HG03108 (cell line): ENCODE measurements around the gene TMEM53.

Experiments
- ATAC-seq: cut with Tn5 transposase; IDR thresholded peaks from one replicate; pipeline ENCODE4 v1.9.1; 2021; ENCODE audit warnings: moderate library complexity; ENCODE audit not compliant: unreplicated experiment

TMEM53 gene

DNA sequence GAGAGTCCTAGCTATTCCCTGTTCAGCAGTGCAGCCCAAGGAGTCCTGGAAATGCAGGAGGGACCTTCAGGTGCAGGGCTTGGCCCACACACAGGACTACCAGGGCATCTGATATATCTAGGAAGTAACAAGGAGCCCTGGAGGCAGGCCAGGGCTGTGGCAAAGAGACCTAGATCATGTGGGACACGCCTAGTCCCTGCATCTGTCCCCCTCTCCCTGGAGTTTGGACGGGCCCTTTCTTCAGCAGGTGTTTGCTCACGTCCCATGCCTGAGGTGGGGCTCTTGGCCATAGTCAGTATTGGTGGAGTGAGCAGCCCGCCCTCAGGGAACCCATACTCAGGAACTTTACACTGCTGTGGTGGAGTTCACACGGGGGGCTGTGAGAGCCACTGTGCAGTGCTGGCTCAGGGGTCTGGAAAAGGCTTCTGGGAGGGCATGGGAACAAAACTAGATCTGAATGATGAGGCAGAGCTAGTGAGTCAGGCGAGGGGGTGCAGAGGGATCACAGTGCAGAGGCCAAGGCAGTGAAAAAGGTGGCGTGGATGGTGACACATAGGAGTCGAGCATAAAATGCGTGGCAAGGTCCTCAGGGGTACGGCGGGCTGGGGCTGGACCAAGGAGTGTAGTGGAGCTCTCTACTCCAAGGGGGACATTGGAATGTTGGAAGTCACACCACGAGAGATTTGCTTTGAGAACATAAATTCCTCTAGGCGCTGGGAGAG lies 25.6 kb downstream of the TMEM53 start:
- no peak for ATAC-seq

DNA sequence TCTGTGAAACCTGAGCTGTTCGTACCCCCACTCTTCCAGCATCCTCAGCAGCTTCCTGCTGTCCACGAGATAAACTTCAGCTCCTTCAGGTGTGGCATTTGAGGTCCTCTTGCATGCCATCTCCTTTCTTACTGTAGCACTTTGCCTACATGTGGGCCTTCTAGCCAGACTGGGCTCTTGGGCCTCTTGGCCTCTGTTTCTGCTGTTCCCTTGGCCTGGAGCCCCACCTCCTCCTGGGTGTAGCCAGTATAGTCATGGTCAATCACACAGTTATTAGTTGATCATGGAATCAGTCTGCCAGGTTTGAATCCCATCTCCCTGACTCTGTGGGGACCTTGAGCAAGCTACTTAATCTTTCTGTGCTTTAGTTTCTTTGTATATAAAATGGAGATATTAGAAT lies 26.4 kb downstream of the TMEM53 start:
- ATAC-seq: no peak

DNA sequence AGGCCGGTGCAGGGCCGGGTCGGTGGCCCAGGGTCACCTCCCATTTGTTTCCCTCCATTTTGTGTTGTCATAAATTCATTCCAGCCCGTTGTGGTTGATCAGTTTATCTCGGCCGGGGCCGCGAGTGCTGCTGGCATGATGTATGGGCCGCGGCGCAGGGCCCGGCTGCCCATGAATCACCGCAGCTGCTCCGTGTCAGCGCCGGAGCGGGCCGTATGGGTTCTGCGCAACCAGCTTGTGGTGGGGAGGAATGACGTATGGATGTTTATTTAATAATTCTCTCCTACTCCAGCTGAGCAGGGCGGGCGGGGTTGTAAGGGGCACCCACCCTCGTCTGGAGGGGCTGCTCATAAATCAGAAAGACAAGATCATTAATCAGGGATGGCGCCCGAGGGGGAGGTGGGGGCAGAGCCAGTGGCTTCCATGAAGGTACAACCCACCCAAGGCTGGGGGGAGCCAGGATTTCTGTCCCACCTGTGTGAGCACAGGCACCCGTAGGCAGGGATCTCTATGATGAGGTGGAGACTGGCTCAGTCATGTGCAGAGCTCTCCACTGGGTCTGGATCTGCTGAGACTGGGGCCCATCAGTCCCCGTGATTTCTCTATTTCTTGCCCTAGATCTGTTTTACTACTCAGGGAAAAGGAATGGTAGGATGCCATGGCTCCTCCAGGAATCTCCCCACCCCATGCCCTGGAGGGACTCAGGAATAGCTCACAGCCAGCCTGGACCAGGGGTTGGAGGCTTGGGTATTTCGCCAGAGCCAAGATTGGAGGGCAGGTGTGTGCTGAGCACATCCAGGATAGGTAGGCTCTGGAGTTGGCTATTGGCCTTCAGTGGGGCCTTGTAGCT lies 27.8 kb downstream of the TMEM53 start:
- ATAC-seq: no peak

DNA sequence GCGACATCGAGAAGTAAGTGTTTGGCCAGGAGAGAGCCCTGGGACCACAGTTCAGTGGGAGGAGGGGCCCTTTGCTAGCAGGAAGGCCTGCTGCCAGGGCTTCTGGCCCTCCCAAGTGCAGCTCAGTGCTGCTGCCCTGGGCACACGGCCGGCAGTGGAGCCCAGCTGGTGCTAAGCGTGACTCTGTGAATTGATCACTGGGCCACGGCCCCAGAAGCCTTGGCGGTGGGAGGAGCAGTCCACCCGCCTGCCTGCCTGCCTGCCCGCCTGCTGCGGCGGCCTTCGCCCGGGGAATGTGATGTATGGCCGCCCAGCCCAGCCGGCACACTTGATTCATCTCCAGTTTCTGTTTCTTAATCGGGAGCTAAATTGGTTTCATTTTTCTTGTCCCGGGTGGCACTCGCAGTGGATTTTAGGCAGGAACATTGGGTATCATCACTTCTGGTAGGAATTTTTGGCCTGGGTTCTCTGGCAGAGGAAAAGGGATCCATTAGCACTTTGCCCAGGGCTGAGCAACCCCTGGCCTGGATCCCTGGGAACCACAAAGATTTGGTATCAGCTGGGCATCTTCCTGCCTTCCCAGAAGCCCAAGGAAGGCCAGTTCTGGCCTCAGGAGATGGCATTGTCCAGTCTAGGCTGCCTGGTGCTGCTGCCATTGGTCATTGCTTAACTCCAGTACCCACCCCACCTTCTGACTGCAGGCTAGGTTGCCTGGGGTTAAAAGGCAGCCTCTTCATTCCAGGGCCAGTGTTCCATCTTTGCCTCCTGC lies 28.6 kb downstream of the TMEM53 start:
- no peak for ATAC-seq

DNA sequence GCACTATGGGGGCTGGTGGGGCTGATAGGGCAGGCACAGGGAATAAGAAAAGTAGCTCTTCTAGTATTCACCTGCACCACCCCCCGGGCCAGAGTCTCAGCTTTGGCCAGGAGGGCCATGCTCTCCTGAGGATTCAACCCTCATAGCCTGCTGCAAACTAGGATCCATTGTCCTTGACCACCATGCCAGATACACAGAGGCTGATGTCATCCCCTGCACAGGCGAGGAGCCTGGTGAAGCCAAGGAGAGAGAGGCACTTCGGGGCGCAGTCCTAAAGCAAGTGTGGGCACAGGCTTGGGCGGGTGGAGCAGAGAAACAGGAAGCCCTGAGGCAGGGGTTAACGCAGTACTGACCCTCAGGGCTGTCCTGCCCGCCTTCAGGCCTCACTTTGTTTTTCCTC lies 29.5 kb downstream of the TMEM53 start:
- ATAC-seq: no peak

DNA sequence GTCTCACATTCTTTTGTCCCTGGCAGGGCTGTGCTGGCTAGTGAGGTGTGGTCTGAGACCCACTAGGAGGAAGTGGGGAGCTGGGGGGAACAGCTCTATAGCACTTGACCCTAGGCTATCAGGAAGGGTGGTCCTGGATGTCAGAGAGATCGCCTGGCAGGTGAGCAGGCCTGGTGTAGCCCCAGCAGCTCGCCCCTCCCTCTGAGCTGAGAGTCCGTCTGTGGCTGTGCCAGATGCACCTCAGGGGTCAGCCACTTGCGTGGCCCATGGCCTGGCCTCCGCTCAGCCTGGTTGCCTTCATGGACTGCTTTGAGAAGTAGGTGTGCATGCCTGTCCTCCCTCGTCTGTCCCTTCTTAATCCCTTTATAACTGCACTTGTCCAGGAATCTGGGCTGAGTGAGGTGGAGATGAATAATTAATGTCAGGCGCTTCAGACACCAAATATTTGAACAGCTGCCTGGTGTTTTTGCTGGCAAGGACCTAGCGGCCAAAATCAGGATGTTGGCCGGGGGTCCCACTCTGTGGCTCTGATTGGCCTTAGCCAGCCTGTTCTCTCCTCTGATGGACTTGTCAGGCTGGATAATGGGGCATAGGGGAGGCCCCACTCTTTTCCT lies 30.5 kb downstream of the TMEM53 start:
- no peak for ATAC-seq

DNA sequence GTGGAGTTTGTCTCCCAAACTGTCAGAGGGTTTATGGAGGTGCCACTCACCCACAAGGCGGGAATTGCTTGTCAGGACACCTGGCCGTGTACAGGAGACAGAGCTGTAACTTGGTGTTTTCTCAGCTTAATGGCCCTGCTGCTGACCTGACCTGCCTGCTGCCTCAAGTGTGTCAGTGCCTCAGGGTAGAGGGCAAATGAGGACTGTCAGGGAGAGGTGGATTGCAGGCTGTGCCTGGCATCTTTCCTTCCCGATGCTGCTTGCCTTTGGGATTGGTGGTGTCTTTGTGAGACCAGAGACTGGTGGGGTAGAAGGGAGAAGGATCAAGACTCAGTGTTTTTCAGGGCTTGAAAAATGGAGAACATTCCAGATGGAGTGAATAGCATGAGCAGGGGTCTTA lies 31.4 kb downstream of the TMEM53 start:
- no peak for ATAC-seq

DNA sequence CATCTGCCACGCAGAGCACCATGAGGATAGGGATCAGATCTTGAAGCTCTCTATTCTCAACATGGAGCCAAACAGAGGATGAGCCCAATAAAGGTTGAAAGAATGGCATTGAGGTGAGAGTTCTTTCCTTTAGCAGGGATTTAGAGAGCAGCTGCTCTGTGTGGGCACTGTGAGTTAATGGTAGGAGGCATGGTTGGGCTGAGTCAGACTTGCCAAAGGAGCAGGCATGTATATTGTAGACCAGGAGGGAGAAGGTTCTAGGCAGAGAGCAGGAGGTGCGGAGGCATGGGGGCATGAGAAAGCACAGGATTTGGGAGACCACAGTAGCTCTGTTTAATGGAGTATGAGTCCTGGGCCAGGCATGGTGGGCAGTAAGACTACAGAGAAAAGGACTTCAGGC lies 32.0 kb downstream of the TMEM53 start:
- ATAC-seq: no peak

DNA sequence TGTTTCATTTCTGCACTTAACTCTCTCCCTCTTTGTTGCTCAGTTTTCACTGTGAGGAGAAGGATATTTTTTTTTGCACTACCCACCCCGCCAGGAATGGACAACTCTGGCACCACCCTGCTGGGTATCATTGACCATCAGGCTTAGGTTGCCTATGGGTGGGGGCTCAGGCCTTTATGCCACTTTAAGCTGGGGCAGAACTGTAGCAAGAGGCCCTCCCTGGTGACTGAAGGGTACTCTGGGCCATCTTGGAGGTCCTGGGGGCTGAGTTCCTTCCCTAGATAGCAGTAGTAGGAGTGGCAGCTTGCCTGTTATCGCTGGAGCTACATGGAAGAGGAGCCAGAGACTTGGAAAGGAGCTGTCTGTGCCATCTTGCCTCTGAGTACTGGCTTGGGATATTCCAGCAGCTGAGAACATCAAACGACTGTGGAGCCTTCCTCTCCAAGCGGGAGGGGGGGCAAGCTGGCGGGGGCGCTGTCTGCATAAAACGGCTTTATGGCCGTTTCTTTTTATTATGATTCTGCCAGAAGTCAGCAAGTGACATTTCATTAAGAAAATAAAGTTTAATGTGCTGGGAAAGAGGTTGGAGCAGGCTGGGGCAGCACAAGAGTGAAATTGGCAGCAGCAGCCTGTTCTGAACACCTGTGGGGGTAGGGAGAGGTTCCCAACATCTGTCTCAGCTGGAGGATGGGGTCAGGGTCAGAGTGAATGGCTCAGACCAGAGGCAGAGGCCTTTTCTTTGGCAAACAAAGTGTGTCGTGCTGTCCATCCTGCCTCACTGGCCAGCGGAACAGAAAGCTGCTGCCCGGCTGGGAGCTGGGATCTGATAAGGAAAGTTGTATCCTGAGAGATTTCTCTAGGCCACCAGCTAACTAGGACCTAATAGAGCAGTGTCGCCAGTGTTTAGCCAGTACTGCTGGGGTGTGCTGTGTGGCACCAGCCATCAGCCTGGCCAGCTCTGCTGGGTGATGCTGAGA lies 32.9 kb downstream of the TMEM53 start:
- ATAC-seq: no peak

DNA sequence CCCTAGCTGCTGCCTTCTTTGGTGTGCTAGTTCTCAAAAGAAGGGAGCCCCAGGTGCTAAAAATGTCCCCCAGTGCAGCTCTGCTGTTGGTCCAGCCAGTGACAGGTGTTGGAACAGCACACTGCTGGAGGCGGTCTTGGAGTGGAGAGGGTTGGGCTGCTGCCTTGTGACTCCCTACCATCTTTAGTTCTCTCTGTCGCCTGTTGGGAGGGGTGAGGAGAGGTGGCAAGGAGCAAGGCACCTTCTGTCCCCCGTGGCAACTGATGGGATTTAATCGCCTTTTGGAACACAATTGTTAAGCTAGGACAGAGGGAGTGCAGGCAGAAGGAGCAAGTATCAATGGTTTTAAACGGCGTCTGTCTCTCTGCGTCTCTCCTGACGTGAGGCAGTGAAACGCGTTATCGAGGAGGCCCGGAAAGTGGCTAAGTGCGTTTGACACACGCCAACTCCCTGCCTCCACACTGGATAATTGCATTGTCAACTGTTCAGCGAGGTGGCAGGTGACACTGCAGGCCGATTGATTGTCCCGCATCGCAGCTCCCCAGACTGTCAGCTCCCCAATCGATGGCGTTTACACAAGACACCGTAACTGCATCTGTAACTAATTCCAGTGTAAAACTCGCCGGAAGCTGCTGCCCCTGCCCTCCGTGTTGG lies 34.0 kb downstream of the TMEM53 start:
- no peak for ATAC-seq

DNA sequence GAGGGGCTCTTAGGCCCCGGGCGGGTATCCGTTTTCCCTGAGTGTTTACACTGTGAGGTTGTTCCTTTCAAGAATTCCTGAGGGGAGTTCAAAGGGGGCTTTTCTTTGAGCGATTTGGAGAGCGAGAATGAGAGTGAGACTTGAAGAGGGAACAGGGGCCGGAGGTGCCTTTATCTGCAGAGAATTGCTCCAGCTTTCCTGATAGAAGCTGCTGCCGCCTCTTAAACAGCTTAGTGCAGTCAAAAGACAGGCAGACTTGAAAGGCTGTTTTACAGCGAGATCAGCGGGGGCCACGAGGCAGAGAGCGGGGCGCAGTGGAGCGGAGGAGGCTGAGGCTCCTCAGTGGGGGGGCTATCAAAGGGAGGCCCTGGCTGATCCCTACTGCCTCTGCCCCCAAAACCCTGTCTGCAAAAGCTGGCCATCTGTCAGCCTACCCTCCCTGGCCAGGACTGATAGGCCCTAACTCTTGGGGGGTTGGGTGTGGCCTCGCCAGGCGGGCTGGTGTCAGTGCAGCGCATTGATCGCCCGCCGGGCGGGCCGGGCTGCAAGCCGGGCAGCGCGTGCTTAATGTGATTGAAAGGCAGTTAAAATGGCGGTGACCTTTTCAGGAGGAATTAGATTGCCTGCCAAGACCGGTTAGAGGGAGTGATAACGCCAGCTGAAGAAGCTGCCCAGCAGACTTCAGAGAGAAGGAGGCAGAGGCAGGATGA lies 36.4 kb downstream of the TMEM53 start:
- ATAC-seq: no peak

DNA sequence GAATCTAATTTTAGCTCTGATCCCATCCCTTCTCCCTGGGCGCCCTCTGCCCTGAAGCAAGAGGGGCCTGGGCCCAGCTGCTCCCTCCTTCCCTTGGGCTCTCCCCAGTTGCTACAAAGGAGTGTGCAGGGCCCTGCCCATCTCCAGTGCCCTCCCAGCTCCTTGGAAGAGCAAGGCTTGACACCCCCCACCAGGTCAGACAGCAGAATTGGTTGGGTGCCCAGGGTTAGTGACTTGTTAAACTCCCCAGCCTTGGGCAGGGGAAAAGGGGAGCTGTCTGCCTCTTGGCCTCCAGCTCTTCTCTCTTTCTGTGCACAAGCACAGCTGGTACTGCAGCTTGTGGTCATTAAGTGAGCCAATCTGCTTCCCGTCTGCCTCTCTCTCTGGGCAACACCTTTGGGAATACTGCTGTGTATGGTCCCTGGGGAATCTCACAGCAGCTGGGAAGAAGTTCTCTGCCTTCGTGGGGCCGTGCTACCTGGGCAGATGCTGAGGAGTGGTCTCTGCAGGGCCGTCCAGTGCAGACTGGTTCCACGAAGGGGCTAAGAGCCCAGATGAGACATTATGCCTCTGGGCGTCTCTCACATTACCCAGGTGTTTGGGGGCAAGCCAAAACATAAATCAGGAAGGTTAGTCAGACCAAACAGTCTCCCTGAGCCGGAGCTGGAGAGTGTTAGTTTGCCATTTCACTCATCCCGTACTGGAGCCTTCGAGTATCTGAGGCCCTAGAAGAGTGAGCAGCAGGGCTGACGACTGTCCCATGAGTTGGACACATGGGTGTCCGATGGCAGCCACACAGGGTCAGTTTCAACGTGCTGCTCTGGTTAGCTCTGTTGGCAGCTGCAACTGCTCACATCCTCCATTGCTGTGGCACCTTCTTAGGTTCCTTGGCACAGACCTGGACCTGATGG lies 37.3 kb downstream of the TMEM53 start:
- no peak for ATAC-seq

DNA sequence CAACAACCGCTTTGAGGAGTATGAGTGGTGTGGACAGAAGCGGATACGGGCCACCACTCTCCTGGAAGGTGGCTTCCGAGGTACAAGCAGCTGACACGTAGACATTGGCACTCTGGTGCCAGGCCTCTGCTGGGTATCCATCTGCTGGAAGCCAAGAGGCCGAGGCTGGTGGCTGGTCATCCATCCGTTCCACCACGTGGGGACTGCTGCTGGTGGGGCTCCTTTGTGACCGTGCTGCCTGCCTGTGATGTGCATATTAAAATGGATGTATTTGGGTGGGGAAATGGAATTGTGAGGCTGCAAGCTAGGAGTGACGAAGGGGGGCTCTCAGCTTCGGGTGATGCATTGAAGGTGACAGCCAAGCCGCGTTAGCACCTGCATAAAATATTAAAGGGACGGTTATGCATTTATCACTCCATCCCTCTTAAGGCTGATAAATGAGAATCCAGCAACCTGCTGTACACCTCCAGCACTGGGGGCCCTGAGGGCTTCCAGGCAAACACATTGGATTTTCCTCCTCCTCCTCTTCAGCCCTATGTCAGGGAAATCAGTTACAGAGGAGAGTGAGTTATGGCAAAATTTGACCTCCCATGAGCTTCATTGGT lies 38.1 kb downstream of the TMEM53 start:
- ATAC-seq: no peak

DNA sequence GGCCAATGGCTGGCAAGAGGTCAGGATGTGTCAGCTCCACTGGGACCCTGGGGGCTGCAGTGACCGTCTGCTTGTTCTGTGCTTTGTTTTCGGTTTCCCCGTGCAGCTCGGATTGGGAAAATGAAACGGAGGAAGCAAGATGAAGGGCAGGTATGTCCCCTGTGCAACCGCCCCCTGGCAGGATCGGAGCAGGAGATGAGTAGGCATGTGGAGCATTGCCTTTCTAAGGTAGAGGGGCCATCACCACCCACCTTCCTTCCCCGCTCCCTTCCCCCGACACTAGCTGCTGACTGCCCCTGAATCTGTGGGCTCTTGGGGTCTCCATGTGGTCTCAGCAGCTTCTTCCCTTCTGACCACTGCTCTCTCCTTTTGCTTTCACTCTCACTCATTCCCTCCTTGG lies 38.8 kb downstream of the TMEM53 start:
- no peak for ATAC-seq

DNA sequence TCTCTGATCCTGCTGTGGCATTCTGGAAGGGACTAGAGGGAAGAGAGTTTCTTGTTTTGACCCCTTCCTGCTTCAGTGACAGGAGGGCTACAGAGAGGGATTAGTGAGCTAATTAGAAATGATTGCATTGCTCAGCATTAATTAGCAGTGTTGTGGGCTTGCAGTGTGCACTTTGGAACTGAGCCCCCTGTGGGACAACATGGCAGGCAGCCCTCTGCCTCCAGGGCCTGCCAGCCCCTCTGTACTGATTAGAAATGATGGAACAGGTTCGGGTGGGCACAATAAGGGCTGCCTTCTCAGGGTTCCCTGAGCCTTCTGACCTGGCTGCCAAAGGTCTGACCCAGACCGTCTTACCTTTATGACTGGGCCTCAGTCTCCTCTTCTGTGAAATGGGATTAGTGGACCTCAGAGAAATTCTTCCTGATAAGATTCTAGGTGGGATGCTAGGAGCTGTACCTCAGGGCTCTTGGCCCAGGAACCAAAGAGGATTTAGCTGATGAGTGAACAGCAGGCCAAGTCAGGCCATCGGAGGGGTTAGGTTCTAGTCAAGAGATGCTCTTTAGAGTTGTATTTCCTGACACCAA lies 39.6 kb downstream of the TMEM53 start:
- ATAC-seq: no peak

DNA sequence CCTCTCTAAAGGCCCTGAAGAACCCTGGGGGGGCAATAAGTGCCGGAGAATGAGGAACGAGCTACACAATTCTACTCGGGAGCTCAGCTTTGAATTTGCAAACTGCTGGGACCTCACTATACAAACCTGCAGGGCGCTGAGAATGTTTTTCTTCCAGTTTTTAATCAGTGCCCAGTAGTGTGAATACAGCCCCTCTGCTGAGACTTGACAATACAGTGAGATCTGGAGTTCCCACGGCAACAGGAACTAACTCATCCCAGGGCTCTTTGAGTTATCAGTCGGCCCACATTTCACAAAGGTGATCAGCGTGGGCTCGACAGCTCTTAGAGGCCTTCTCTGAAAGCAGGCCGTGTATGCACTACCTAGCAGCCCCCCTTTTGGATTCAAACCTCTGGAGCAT lies 41.7 kb downstream of the TMEM53 start:
- no peak for ATAC-seq
